H1 (cell line): ENCODE results near the gene CCDC169. TPM values are rescaled to one million over a fixed set of nuclear protein-coding genes. Genes with fewer than 3 reads are reported as not detected.
A peak's percentile ranks its signal among the peaks of the same experiment; 100 is the strongest.

Experiments used
- CTCF ChIA-PET: fragments of 300-600 bp; sonication (Branson Sonifier 250); formaldehyde crosslinking; loops from one replicate; lab custom pipeline; 2021; ENCODE audit not compliant: partially characterized antibody; lab: Charles Lee
- POLR2A ChIA-PET: fragments of 300-600 bp; sonication (Branson Sonifier 250); formaldehyde crosslinking; loops from one replicate; lab custom pipeline; 2021; ENCODE audit warnings: inconsistent platforms; ENCODE audit not compliant: partially characterized antibody; lab: Charles Lee
- DNase-seq, 2 experiments: peaks; one replicate each; pipeline versions ENCODE4 v3.0.0 to v3.0.0-alpha.2; 2010 to 2022; ENCODE audit warnings: low spot score in 2 of 2, low read depth in 1 of 2, mixed read lengths in 1 of 2
- FAIRE-seq: peaks from 2 replicates; lab custom pipeline; 2011; peaks lifted over from hg19 to GRCh38; lab: Jason Lieb, UNC
- H2AFZ ChIP-seq: 2 replicates; pipeline ENCODE4 v1.8.1; 2012; ENCODE audit warnings: low read length, inconsistent platforms
- H2AK5ac ChIP-seq: 2 replicates; pipeline ENCODE4 v1.6.1; 2013; ENCODE audit warnings: low read depth, low read length
- H2BK120ac ChIP-seq: replicated peaks from 2 replicates; pipeline ENCODE3; 2013; ENCODE audit warnings: low read depth, low read length, inconsistent platforms
- H2BK12ac ChIP-seq: 2 replicates; pipeline ENCODE4 v1.6.1; 2013; ENCODE audit warnings: low read depth, low read length
- H2BK15ac ChIP-seq: 2 replicates; pipeline ENCODE4 v1.6.1; 2013; ENCODE audit warnings: low read length
- H2BK20ac ChIP-seq: 2 replicates; pipeline ENCODE4 v1.6.1; 2013; ENCODE audit warnings: low read length
- H2BK5ac ChIP-seq: 2 replicates; pipeline ENCODE4 v1.6.1; 2013; ENCODE audit warnings: low read depth, low read length
- H3K14ac ChIP-seq: 2 replicates; pipeline ENCODE4 v1.6.1; 2013; ENCODE audit warnings: inconsistent platforms; ENCODE audit not compliant: insufficient read length
- H3K18ac ChIP-seq: 2 replicates; pipeline ENCODE4 v1.6.1; 2013; ENCODE audit warnings: low read length; ENCODE audit errors: extremely low read depth
- H3K23ac ChIP-seq: 2 replicates; pipeline ENCODE4 v1.6.1; 2013; ENCODE audit warnings: inconsistent platforms; ENCODE audit not compliant: insufficient read length
- H3K23me2 ChIP-seq: 2 replicates; pipeline ENCODE4 v1.6.1; 2013; ENCODE audit warnings: low read depth, low read length
- H3K27ac ChIP-seq: 2 replicates; pipeline ENCODE4 v1.6.1; 2011; ENCODE audit warnings: low read depth, low read length, inconsistent platforms
- H3K27me3 ChIP-seq, 4 experiments: replicated peaks in 1 of 4; 1 replicate in 1 of 4; 2 replicates in 3 of 4; pipeline versions ENCODE4 v1.6.1 to v1.8.1; 2011 to 2013; ENCODE audit warnings: low read length in 3 of 4, mild to moderate bottlenecking in 3 of 4, inconsistent platforms in 2 of 4, mixed read lengths in 2 of 4, moderate library complexity in 1 of 4; ENCODE audit not compliant: control insufficient read depth in 3 of 4, insufficient read depth in 3 of 4; ENCODE audit errors: extremely low read depth in 1 of 4
- H3K36me3 ChIP-seq, 4 experiments: 2 replicates each; pipeline versions ENCODE4 v1.6.1 to v1.8.1; 2011 to 2013; ENCODE audit warnings: mild to moderate bottlenecking in 4 of 4, low read length in 3 of 4, moderate library complexity in 2 of 4, control low read depth in 1 of 4, inconsistent platforms in 1 of 4; ENCODE audit not compliant: insufficient read depth in 4 of 4, control insufficient read depth in 2 of 4
- H3K4ac ChIP-seq: replicated peaks from 2 replicates; pipeline ENCODE3; 2013; ENCODE audit warnings: low read length, low read depth, mixed read lengths, inconsistent platforms; ENCODE audit not compliant: insufficient read length
- H3K4me1 ChIP-seq, 4 experiments: replicated peaks in 1 of 4; 1 replicate in 1 of 4; 2 replicates in 3 of 4; pipeline versions ENCODE4 v1.6.1 to v1.8.1; 2011 to 2013; ENCODE audit warnings: low read length in 3 of 4, inconsistent platforms in 2 of 4, mixed read lengths in 1 of 4; ENCODE audit not compliant: insufficient read depth in 4 of 4, control insufficient read depth in 3 of 4
- H3K4me2 ChIP-seq, 2 experiments: 2 replicates each; pipeline versions ENCODE4 v1.6.1 to v1.8.1; 2011 to 2013; ENCODE audit warnings: low read depth in 2 of 2, low read length in 2 of 2, control low read depth in 1 of 2, inconsistent platforms in 1 of 2, mild to moderate bottlenecking in 1 of 2; ENCODE audit not compliant: insufficient read depth in 1 of 2
- H3K4me3 ChIP-seq, 4 experiments: fragments of 200-600, 300-600 bp in 1 of 4; sonication (generic), shearing (Covaris generic), sonication (Bioruptor Twin) in 1 of 4; 2 replicates each; pipeline versions ENCODE4 v1.5.1 to v1.8.1; 2011 to 2016; ENCODE audit warnings: low read length in 4 of 4, low read depth in 3 of 4, control low read depth in 2 of 4, inconsistent platforms in 2 of 4, mild to moderate bottlenecking in 2 of 4, mixed read lengths in 1 of 4, moderate library complexity in 1 of 4; ENCODE audit not compliant: insufficient read depth in 2 of 4; ENCODE audit errors: extremely low read depth in 1 of 4
- H3K56ac ChIP-seq: replicated peaks from 2 replicates; pipeline ENCODE3; 2013; ENCODE audit warnings: low read depth, mild to moderate bottlenecking, mixed read lengths, low read length, inconsistent platforms; ENCODE audit not compliant: insufficient read length
- H3K79me1 ChIP-seq: 2 replicates; pipeline ENCODE4 v1.6.1; 2013; ENCODE audit warnings: low read depth, low read length, control low read depth
- H3K79me2 ChIP-seq, 2 experiments: 2 replicates each; pipeline versions ENCODE4 v1.6.1 to v1.8.1; 2012 to 2013; ENCODE audit warnings: low read length in 2 of 2, mild to moderate bottlenecking in 2 of 2, inconsistent platforms in 1 of 2; ENCODE audit not compliant: insufficient read depth in 2 of 2, control insufficient read depth in 1 of 2
- H3K9ac ChIP-seq, 4 experiments: replicated peaks in 1 of 4; 1 replicate in 1 of 4; 2 replicates in 3 of 4; pipeline versions ENCODE4 v1.6.1 to v1.8.1; 2011 to 2013; ENCODE audit warnings: low read depth in 3 of 4, low read length in 3 of 4, control low read depth in 2 of 4, mild to moderate bottlenecking in 2 of 4, moderate library complexity in 2 of 4, inconsistent platforms in 1 of 4; ENCODE audit errors: extremely low read depth in 1 of 4
- H3K9me3 ChIP-seq, 2 experiments: 2 replicates each; pipeline versions ENCODE4 v1.6.1 to v1.8.1; 2012 to 2013; ENCODE audit warnings: mild to moderate bottlenecking in 2 of 2, moderate library complexity in 2 of 2, control low read depth in 1 of 2, inconsistent platforms in 1 of 2, low read depth in 1 of 2, low read length in 1 of 2, mixed read lengths in 1 of 2; ENCODE audit not compliant: insufficient read depth in 2 of 2
- H4K20me1 ChIP-seq, 2 experiments: replicated peaks in 1 of 2; 2 replicates each; pipeline versions ENCODE3 to v1.8.1; 2011 to 2013; ENCODE audit warnings: inconsistent platforms in 2 of 2, low read length in 2 of 2, mild to moderate bottlenecking in 1 of 2; ENCODE audit not compliant: insufficient read depth in 2 of 2, control insufficient read depth in 1 of 2
- H4K5ac ChIP-seq: 2 replicates; pipeline ENCODE4 v1.6.1; 2013; ENCODE audit warnings: low read length, low read depth, mixed read lengths, inconsistent platforms; ENCODE audit not compliant: insufficient read length
- H4K8ac ChIP-seq: 2 replicates; pipeline ENCODE4 v1.8.0; 2013; ENCODE audit warnings: mild to moderate bottlenecking, moderate library complexity, low read length, inconsistent platforms; ENCODE audit not compliant: insufficient read depth; ENCODE audit errors: extremely low read depth
- H4K91ac ChIP-seq: replicated peaks from 2 replicates; pipeline ENCODE3; 2013; ENCODE audit warnings: low read length, mixed read lengths, inconsistent platforms; ENCODE audit not compliant: insufficient read length
- BRCA1 ChIP-seq: IDR thresholded peaks from 2 replicates; pipeline ENCODE4 v1.6.1; 2012; ENCODE audit warnings: low read depth, low read length, improper control_type of control experiment
- GTF2F1 ChIP-seq: IDR thresholded peaks from 2 replicates; pipeline ENCODE4 v1.6.1; 2012; ENCODE audit warnings: low read depth, low read length, improper control_type of control experiment, borderline replicate concordance
- HDAC2 ChIP-seq, 2 experiments: fragments of 300-600 bp in 1 of 2; sonication (generic) in 1 of 2; IDR thresholded peaks; 2 replicates each; pipeline ENCODE4 v1.6.1; 2011 to 2012; ENCODE audit warnings: low read depth in 2 of 2, low read length in 2 of 2, mild to moderate bottlenecking in 2 of 2, moderate library complexity in 2 of 2, borderline replicate concordance in 1 of 2, inconsistent platforms in 1 of 2
- KDM4A ChIP-seq: IDR thresholded peaks from one replicate; pipeline ENCODE4 v1.7.1; 2012; ENCODE audit warnings: low read depth, mild to moderate bottlenecking, moderate library complexity, low read length, inconsistent platforms; ENCODE audit not compliant: severe bottlenecking
- POLR2A ChIP-seq, 2 experiments: IDR thresholded peaks; 1 replicate in 1 of 2; 2 replicates in 1 of 2; pipeline ENCODE4 v1.6.1; 2011; ENCODE audit warnings: low read depth in 2 of 2, low read length in 2 of 2, mild to moderate bottlenecking in 2 of 2; ENCODE audit errors: control extremely low read depth in 1 of 2
- RAD21 ChIP-seq, 2 experiments: IDR thresholded peaks in 1 of 2; conservative IDR thresholded peaks in 1 of 2; 2 replicates each; pipeline ENCODE4 v1.6.1; 2011; ENCODE audit warnings: low read depth in 2 of 2, low read length in 2 of 2, improper control_type of control experiment in 1 of 2, inconsistent platforms in 1 of 2, mild to moderate bottlenecking in 1 of 2, moderate library complexity in 1 of 2
- SAP30 ChIP-seq: fragments of 300-600 bp; sonication (generic); IDR thresholded peaks from 2 replicates; pipeline ENCODE4 v1.7.1; 2012; ENCODE audit warnings: low read length, moderate library complexity, mild to moderate bottlenecking, inconsistent platforms; ENCODE audit not compliant: insufficient read depth, insufficient replicate concordance
- SIN3A ChIP-seq, 2 experiments: IDR thresholded peaks in 1 of 2; conservative IDR thresholded peaks in 1 of 2; 2 replicates each; pipeline ENCODE4 v1.6.1; 2011 to 2012; ENCODE audit warnings: low read length in 2 of 2, improper control_type of control experiment in 1 of 2, low read depth in 1 of 2, mild to moderate bottlenecking in 1 of 2
- SP1 ChIP-seq: IDR thresholded peaks from 2 replicates; pipeline ENCODE4 v1.6.1; 2011; ENCODE audit warnings: low read depth, low read length
- YY1 ChIP-seq: IDR thresholded peaks from 2 replicates; pipeline ENCODE4 v1.6.1; 2011; ENCODE audit warnings: low read depth, mild to moderate bottlenecking, low read length
- WGBS, 2 experiments: shearing (Covaris generic) in 1 of 2; methylation state at CpG; one replicate each; pipeline versions ENCODE4 v1.1.6 to v1.1.7; 2013 to 2015; ENCODE audit warnings: low lambda C conversion rate in 2 of 2, mixed read lengths in 2 of 2, inconsistent platforms in 1 of 2, low coverage in 1 of 2, missing lambda C conversion rate in 1 of 2; ENCODE audit not compliant: insufficient replicate concordance in 2 of 2, insufficient coverage in 1 of 2, insufficient read length in 1 of 2; ENCODE audit errors: extremely low coverage in 1 of 2, missing lambda C conversion rate in 1 of 2; 5-methylcytosine and 5-hydroxymethylcytosine counted together
- polyA plus RNA-seq, 7 experiments: library from polyadenylated mRNA; depleted of rRNA in 3 of 7; stranded (reverse) in 5 of 7; unstranded in 2 of 7; fragments of >200 nt in 5 of 7; fragments of 200-250 nt in 2 of 7; gene quantifications; 1 replicate in 5 of 7; 2 replicates in 1 of 7; 4 replicates in 1 of 7; pipeline versions ENCODE4 v1.2.1 to v1.2.3, GENCODE V29; 2011 to 2013; ENCODE audit warnings: missing spikeins in 2 of 7, mixed read lengths in 2 of 7
- total RNA-seq: library from RNA; stranded (reverse); fragmentation: NEBNext Ultra II Directional; extraction: Animal tissue kit (Norgen Biotek cat#: 25700); gene quantifications from 2 replicates; pipeline ENCODE4 v1.2.1, GENCODE V29; 2021

CCDC169 gene
- total and polyA plus RNA-seq, 2 of the 8 experiments (the other 6 are each of a cell fraction or from before 2014, with no cell fraction given) = 7.2 to 44.0 TPM

GRCh38 chr13:36346222-36347083 lies 48.8 kb upstream of the CCDC169 start, which contains the start of gene SPART:
Gene SPART (minus strand): TSS chr13:36346394. CDS start chr13:36335830, 10,564 bp downstream.
- Histone ChIP-seq H4K20me1 (no peaks in the 10 kb centered on the region), H3K9ac (peak within 1 kb of the TSS; percentile 81 to 96 (median 90))
- peak; percentile 79 for FAIRE-seq
- TF ChIP-seq YY1 (0 out of 2 replicates have a peak, but pooled peaks have one; percentile 11), BRCA1 (no peak; the same call in 1 of the 2 replicates), POLR2A (IDR thresholded peaks at IDR 0.05; ENCODE audit: control extremely low read depth in 1 of 2, low read depth in 2 of 2, low read length in 2 of 2) (no peak), SIN3A (conservative IDR thresholded peaks at IDR 0.05 in 1 of 2, IDR thresholded peaks at IDR 0.05 in 1 of 2; ENCODE audit: low read depth in 1 of 2, low read length in 2 of 2) (0 out of 4 replicates have a peak, but pooled peaks of 1 of the 2 experiments have one; percentile 51), KDM4A (peak; percentile 85), GTF2F1 (no peak), RAD21 (IDR thresholded peaks at IDR 0.05 in 1 of 2, conservative IDR thresholded peaks at IDR 0.05 in 1 of 2; ENCODE audit: low read depth in 2 of 2, low read length in 2 of 2) (peak; percentile 84 to 85), SP1 (no peak), HDAC2 (IDR thresholded peaks at IDR 0.05; ENCODE audit: borderline replicate concordance in 1 of 2, low read depth in 2 of 2, low read length in 2 of 2) (peak in 1 of 2 experiments; percentile 71; a peak in 2 of 4 replicates), SAP30 (no peak)

More at GRCh38 chr13:36346222-36347083, 48.8 kb upstream of the CCDC169 start, which contains the start of gene SPART:
- peak within 1 kb of the TSS; percentile 85 for H3K27ac ChIP-seq
- peak within 1 kb of the TSS; percentile 86 for H3K56ac ChIP-seq
- no peak within 1 kb of the TSS for H2BK15ac ChIP-seq
- no peak within 1 kb of the TSS for H3K23ac ChIP-seq
- no peak within 1 kb of the TSS for H2BK20ac ChIP-seq
- no peak within 1 kb of the TSS for H3K14ac ChIP-seq
- peak within 1 kb of the TSS; percentile 54 for H4K91ac ChIP-seq
- peak within 1 kb of the TSS; percentile 81 to 93 for H3K4me2 ChIP-seq
- H3K9me3 ChIP-seq = no peaks in the 10 kb centered on the region
- H2BK120ac ChIP-seq = no peak within 1 kb of the TSS
- H3K4me3 ChIP-seq = peak within 1 kb of the TSS; percentile 61 to 90 (median 84)
- H2AFZ ChIP-seq = peak within 1 kb of the TSS; percentile 91
- peak within 1 kb of the TSS; percentile 91 for H4K5ac ChIP-seq
- DNase-seq = peak; percentile 49 to 91
- H3K79me1 ChIP-seq = no peaks in the 10 kb centered on the region
- CTCF ChIA-PET = interaction anchor here (0.6 to 2.5 kb wide), 32 partner anchors 8 to 495 kb away, joined by 3 to 20 read pairs (median 4); no protein-coding TSS in a partner anchor
- H3K4ac ChIP-seq = peak within 1 kb of the TSS; percentile 54
- H3K18ac ChIP-seq = peak within 1 kb of the TSS; percentile 95
- peaks cover 9% of the 10 kb centered on the region for H3K23me2 ChIP-seq
- H3K27me3 ChIP-seq = no peaks in the 10 kb centered on the region; a peak in 1 of 7 replicates
- POLR2A ChIA-PET = interaction anchor here (0.7 to 3.7 kb wide), 11 partner anchors 8 to 64 kb away, joined by 3 to 31 read pairs (median 5); partner anchors contain the start of gene CCDC169
- peaks cover 0 to 3% (median 3%) of the 10 kb centered on the region in 4 experiments; a peak in 3 of 7 replicates for H3K4me1 ChIP-seq
- peak within 1 kb of the TSS; percentile 96 for H2BK5ac ChIP-seq
- H2AK5ac ChIP-seq = peak within 1 kb of the TSS; percentile 84; the same call in 1 of the 2 replicates
- H3K79me2 ChIP-seq = peaks cover 3 to 39% of the 10 kb centered on the region in 2 experiments
- peak within 1 kb of the TSS; percentile 99 for H4K8ac ChIP-seq
- H2BK12ac ChIP-seq = peak within 1 kb of the TSS; percentile 90
- H3K36me3 ChIP-seq = no peaks in the 10 kb centered on the region
- WGBS, 2 experiments = 4% methylated on average over 54 of the region's 86 CpGs; no CpG with 5 or more reads in 1 of the 2 experiments
